ENCODE data around the gene WNT2B.

DNA sequence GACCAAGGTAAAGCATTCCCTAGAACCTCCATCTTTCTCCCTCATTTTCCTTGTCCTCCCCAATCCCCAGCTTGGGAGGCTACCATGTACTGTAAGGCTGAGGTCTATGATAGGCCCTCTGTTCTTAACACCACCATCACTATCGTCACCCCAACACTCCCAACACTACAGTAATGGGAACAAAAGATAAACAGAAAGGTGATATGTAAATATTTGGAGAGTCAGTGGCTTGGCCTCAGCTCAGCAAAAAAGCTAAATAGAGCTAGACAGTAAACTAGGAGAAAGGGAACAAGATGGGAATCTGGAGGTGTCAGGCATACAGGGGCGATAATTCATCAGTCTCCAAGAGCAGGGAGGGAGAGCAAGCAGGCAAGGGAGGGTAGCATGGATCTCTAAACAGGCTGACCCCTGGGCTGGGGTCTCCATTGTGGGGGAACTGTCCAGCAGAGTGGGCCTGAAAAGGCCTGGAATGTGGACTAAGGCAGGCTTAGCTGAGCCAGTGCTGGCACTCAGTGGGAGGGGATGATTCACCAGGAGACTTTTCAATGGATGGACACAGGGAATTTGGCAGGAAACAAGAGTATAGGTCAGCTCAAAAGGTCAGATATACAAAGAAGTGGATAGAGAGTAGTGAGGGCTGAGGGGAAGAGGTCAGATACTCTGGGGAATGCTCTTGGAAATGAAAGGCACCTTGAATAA lies 6.7 kb downstream of the WNT2B start:
- TF ChIP-seq POLR2A (IDR thresholded peaks at IDR 0.05; ENCODE audit: extremely low read depth, insufficient read length) (no peak), MAX (IDR thresholded peaks at IDR 0.05; ENCODE audit: low read depth, low read length) (no peak)
- TF ChIP-seq, protein P1, sequence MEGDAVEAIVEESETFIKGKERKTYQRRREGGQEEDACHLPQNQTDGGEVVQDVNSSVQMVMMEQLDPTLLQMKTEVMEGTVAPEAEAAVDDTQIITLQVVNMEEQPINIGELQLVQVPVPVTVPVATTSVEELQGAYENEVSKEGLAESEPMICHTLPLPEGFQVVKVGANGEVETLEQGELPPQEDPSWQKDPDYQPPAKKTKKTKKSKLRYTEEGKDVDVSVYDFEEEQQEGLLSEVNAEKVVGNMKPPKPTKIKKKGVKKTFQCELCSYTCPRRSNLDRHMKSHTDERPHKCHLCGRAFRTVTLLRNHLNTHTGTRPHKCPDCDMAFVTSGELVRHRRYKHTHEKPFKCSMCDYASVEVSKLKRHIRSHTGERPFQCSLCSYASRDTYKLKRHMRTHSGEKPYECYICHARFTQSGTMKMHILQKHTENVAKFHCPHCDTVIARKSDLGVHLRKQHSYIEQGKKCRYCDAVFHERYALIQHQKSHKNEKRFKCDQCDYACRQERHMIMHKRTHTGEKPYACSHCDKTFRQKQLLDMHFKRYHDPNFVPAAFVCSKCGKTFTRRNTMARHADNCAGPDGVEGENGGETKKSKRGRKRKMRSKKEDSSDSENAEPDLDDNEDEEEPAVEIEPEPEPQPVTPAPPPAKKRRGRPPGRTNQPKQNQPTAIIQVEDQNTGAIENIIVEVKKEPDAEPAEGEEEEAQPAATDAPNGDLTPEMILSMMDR (IDR thresholded peaks at IDR 0.05; ENCODE audit: low read depth, low read length): no peak
